Colon (tissue), 2 donors: Measurements from ENCODE around the gene ROBO1.
"Not testable (repeated sequence)": the region's sequence is repeated elsewhere in the genome, so short reads cannot be mapped to it uniquely, and the experiment has no call there.

Experiments
- FAIRE-seq: peaks from 2 replicates; lab custom pipeline; 2012; peaks lifted over from hg19 to GRCh38; lab: Jason Lieb, UNC
- donor health status: control.
- donor health status: control.

Gene ROBO1

DNA sequence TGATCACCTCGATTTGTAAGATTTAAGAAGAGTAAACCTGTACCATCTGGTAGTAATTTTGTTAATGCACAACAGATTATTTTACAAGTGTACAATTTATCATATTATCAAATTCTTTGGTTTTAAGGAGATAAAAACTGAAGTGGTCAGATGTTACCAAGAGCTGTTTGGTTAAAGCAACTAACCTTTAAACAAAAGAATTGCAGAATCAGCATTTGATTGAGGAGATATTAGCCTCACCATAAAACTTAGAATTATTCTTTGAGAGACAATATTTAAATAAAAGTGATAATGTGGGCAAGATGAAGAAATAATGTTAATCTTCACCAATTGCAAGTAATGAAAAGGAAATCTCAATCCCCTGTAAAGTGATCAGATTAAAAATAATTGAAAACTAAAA lies 1034.9 kb downstream of the ROBO1 start:
- FAIRE-seq, result no peak

DNA sequence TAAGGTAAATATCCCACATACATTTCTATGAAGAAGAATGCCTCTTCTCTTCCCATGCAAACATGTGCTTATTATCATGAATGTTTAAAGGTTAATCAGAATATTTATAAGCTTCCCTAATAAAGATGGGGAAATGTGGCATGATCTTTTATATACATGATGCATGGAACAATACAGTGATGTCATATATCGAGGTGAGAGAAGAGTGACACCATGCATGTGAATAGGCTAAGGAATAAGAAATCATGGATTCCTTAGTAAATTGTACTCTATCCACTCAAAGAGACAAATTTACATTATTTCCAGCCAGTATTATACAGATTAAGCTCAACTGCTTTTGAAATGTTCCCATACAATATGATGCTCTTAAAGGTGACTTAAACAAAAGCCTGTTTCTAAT lies 1035.3 kb downstream of the ROBO1 start:
- FAIRE-seq, result no peak

DNA sequence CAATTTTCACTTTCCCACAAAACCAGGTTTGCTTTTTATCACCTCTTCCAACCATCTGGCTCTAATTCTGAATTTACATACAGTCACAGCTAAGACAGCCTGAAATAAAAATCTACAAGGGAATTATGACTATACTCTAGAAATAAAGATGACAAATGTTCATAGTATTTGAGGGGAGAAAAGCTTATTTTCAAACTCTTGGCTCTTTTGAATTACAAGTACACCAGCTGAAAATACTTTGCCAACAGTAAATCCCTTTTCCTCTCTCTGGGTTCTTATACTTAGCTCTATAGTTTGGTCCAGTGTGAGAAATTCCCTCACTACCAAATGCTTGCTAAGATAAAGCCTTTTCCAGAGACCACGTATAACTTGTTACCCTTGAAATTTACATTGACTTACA lies 1037.9 kb downstream of the ROBO1 start:
- no peak for FAIRE-seq

DNA sequence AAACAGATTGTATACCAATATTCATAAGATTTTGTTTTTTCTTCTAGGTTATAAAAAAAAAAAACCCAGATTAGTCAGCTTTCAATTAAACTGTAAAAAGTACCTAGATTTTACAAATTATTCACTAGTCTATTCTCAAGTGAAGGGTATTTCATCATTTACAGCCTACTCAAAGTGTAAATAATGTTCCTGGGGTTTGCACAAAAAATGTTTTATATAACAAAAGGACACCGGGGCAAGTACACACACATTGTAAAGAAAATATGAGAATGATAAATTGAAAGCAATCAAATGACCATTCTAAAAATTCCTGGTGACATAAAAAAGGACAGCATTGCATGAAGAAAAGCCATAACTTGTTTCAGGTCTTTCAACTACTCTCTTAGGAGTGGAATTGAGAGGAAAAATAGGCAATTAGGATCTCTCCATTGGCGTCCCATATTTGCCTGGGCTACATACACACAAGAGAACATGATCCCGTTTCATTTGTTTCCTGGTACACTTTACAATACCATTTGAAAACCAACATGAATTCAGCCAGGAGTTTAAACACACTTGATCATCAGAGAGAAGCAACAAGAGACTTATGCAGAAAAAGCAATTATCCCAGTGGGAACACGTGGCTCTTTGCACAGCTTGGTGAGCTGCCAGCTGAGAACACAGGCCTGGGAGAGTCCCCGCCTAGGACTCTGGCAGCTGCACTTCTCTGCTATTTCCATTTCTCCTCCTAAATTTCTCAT lies 1039.2 kb downstream of the ROBO1 start:
- no peak for FAIRE-seq

DNA sequence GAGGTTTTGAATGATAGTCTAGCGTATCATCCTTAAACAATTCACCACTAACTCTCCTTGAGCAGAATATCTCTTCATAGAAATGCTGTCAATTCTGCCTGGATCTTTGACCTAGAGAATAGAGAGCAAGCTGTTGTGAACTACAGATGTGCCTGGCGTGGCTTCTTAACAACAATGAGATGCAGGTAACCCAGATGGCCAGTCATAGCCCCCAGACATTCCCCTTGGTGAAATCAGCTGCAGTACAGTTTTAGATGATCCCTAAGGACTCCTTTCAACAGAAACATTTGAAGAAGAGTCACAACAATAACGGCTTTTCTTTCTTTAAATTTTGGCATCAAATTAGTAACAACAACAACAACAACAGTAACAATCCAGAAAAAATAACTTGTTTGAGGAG lies 1041.3 kb downstream of the ROBO1 start:
- FAIRE-seq, result no peak

DNA sequence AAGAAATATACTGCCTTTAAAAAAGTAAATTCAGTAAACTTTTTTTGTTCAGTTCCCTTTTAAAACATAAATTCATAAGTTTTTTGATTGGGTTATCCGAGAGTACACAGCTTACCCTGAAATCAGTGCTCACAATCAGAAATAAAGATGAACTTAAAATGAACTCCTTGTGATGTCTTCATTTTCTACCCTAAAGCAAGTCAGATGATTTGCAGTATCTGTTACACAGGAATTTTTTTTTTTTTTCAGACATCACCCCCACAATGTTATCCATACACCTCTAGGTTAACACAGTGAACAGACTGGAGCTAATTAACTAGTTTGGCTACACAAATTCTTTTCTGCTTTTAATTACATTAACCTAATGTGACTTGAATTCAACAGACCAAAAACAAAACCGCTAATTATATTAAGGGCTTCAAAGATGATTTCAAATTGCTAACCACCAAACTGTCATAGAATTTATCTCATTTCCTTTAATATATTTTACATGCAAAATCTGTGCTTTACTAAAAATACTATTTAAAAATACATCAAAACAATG lies 1042.0 kb downstream of the ROBO1 start:
- no peak for FAIRE-seq

DNA sequence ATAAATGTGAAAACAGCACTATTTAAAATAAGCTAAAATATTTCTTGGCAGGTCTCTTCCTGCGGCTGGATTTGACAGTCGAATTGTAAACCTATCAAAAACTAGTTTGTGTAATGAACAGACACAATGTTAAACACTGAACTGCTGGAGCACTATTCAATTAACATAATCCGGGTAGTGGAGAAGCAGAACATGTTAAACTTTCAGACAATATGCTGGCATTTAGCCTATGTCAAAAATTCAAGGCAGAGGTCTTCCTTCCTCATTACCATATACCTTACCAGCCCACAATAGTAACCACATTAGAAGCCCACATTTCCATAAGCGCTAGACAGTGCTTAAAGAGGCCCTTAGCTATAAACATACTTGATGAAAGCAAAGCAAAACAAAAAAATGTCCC lies 1042.9 kb downstream of the ROBO1 start:
- FAIRE-seq, result no peak

DNA sequence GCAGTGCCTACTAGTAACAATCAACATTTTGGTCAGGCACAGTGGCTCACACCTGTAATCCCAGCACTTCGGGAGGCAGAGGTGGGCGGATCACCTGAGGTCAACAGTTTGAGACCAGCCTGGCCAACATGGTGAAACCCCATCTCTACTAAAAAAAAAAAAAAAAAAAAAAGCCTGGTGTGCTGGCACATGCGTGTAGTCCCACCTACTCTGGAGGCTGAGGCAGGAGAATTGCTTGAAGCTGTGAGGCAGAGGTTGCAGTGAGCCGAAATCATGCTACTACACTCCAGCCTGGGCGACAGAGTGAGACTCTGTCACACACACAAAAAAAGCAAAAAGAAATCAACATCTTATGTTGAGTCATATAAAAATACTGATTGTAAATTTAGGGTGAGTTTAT lies 1043.4 kb downstream of the ROBO1 start:
- FAIRE-seq, result not testable (repeated sequence)

DNA sequence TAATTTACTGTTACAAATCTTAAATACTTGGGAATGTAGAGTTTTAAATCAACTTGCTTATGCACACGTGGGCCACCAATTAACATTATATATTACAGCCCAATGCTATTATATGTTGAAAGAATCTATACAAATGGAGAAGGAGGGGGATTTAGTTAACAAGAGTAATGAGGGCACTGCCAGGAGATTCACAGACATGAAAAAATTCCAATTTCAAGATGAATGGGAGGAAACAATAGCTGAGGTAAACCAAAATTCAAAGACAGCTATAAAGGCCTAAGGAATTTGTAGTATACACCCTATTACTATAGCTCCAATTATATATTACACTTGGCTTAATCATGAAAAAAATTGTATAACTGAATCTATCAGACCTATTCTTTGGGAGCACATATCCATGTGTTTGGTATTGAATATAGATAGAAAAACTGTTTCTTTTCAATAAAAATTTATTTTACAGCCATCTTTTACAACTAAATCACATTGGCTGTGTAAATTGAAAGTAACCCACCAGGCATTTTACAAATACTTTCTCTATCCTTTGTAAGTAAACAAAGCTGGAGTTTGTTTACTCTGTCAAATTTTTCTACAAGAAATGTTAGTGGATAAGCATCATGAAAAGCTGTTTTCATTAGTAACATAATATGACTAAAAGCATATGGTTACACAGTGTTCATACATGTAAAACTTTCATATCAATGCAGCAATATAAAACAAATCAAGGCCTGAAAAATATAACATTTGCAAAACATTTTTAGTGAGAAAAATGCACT lies 1045.8 kb downstream of the ROBO1 start:
- FAIRE-seq, result no peak

DNA sequence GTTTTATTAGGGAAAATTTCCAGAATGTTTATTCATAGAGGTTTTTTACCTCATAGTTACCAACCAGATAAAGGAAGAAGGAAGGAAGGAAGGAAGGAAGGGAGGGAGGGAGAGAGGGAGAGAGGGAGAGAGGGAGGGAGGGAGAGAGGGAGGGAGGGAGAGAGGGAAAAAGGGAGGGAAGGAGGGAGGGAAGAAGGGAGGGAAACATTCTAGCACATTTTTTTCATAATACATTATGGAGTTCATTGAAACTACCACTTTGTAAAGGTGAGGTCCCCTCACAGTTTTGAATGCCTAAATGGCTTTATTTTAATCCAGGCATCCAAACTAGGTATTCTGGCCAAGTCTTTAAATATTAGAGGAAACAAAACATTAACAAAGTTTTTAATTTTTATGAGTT lies 1049.1 kb downstream of the ROBO1 start:
- no peak for FAIRE-seq

DNA sequence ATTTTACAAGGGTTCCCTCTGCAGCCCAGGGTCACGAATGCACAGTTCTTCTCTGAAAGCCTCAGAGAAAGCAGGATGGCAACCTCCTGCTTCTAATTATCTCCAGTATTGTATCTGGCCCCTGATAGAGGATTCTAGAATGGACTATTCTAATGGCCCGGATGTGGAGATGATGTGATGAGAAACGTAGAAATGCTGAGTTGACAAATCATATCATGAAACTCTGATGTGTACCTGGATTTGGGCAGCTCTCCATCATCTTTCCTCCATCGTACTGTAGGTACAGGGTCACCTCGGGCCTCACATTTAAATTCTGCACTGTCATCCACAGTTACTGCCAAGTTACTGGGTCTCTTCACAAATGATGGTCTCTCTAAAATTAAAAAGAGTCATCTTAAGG lies 1050.8 kb downstream of the ROBO1 start:
- no peak for FAIRE-seq

DNA sequence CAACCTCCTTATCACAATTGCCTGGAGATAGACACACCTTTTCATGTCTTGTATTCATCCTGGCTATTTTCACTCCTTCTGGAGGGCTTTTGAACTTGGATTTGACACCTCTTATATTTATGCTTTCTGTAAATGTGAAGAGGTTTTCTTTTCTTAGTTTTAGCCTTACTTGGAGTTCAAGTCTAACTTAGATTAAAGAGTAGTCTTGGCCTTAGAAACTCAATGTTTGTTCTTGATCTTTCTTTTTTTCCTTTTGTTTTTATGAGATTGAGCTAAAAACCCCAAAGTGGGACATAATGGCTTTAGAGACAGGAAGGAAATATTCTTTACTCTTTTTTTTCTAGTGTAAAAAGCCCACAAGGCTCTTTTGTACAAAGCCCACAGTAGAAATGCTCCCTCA lies 1054.9 kb downstream of the ROBO1 start:
- no peak for FAIRE-seq

DNA sequence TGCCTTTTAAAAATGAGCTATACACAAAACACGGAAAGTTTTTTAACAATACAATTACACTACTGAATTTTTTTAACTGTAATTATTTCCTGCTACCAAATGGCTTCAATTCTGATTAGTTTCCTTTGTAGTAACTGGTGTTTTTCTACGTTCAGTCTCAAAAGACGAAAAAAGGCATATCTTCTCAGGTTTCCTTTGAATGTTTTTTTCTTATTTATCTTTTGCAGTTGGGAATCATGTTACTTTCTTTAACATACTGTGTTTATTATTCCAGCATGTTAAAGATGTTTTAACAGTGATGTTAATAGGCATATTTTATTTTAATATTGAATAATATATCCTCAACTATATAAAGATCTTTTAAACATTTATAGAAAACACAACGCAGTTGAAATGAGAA lies 1055.5 kb downstream of the ROBO1 start:
- FAIRE-seq, result no peak

DNA sequence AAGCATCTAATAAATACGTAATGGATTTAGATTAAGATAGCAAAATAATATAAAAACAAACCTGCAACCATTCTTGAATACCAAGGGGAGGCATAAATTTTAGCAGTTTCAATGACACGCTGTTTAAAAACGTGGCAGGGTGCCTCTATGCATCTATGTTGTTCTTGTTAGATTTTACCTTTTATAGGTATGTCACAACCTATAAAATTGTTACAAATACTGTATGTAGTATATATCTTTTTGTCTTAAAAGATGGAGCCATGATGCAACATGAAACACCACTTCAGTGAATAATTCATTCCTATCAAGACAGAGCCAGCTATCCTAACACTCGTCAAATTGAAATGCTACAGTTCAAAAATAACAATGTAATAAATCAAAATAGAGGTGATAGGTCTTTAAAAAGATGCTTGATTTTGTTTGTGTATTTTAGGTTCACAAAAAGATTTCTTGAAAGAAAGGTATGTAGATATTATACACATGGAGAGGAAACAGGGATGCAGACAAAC lies 1059.2 kb downstream of the ROBO1 start:
- FAIRE-seq, result no peak

DNA sequence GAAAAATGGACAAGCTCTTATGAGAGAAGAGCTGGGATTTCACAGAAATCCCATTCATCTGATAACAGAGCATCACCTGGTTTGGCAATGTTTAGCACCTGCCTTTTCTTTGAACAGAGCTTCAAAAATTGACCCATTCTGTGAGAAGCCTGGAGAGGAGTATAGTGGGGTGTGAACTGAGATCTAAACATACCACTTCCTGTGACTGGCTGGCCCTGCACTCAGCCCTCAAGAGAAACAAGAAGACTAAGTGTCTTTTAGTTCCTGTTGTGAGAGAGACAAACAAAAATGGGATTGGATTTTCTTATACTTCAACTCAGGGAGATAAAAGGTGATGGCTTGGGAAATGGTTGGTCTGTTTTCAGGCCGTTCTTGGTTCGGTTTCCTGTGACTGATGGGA lies 1060.2 kb downstream of the ROBO1 start:
- no peak for FAIRE-seq

DNA sequence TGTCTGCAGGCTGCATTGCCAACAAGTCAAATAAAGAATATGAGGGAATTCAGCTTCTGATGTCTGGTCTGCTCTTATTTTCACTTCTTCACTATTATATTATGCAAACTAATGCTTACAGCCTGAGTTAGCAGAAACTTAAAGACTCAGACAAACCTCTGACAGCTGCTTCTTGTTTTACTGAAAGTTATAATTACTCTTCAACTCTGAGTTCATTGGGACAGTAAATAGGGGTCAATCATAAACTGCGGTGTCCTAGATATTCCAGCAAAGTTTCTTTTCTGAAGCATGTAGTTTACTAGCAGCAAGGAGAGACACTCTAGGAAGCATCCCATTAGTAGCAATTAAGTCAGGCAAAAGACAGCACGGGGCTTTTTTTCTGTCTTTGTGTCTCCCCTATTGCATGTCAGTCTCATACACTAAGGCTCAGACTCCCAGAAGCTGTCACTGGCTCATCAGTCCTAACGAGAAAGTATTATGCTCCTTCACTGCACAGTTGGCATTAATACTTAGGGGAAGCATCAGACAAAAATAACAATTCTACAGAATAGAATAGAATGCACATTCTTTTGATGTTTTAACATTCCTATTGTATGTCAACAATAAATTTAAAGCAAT lies 1060.8 kb downstream of the ROBO1 start:
- no peak for FAIRE-seq

DNA sequence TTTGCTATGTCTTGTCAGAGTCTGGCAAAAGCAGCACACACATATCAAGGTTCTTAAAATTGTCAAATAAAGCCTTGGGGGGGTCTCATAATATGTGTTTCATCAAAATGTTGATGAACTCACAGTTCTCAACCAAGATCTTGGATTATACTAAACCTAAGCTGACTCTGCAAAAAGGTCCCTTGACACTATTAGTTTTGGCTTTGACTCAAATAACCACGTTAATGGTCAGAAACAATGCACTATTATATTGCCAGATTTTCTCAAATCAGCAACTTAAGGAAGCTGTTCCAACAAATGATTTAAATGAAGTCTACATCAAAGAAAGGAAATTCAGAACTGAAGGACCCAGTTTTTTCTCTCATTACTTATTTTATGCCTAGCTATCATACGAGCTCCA lies 1063.9 kb downstream of the ROBO1 start:
- no peak for FAIRE-seq

DNA sequence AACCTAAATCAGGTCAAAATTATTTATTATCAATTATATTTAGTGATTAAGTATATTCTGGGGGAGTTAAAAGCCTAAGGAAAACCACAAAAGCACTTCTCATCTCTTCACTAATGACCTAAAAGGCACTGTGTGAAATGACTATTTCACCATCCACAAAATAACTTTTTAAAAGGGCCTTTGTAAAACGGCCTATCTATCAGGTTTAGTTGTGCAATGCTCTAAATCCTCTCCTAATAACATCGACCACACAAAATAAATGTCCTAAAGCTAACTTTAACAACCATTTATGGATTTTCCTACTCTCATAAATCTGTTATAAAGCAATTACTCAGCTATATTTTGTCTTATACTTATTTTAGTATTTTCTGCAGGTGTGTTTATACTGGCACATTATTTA lies 1066.3 kb downstream of the ROBO1 start:
- no peak for FAIRE-seq

DNA sequence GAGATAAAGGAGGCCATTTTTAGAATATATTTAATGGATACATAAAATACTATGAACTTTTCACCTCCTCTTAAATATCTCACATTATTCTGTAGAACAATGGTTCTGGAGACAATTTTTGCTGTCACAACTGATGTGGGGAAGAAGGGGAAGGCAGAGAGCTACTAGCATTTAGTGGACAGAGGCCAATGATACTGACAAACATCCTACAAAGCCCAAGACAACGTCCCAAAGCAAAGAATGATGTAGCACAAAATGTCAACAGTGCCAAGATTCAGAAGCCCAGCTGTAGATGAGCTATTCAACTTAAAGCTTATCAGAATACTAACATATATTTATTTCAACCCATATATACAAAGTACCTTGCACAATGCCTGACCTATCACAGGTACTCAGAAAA lies 1069.4 kb downstream of the ROBO1 start:
- no peak for FAIRE-seq

DNA sequence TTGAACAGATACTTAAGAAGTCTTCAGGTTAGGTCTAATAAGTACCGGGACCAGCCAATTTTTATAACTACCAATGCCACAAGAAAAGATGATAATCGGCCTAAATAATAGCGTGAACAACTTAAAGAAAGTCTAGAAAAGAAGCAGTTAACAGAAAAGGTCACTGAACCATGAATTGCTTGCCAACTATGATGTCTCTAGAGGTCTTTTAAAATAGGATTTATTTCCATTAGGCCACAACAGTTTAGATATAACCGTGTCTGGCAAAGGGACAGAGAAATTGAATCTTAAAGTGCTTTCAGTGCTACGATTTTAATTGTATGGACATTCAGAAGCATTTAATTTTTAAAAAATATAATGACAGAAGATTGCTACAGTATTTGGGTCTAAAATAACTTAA lies 1070.4 kb downstream of the ROBO1 start:
- no peak for FAIRE-seq

DNA sequence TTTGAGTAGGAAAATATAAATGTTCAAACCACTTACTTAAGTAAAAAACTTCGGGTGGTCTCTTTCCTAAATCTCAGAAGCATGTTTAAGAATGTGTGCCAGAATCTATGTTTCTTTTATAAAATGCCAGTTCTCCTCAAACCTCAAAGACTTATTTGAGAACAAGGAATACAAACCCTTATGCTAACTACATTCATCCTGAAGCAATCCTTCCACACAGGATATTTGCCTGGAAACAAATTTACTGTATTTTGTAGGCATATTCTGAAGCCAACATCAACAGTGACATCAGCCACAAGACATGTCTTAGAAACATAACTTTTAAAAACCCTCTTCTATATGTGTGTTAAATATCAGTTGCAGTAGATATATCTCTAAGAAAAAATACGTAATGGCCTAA lies 1077.0 kb downstream of the ROBO1 start:
- no peak for FAIRE-seq

DNA sequence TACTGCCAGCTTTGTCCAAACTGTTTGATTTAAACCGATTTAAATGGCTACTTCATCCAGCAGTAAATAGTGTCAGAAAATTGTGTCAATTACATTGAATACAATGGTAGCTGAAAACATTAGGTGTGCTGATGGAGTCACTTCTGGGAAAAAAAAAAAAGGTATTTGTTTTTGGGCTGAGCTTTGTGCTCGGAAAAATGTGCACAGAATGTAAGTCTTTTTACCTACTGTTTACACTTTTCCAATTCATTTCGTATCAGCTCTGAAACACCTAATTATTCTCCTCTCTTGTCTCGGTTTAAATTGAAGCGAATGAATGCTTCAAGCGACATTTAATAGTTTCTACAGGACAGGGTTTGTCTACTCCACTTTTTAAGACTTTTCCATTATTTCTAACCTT lies 1078.4 kb downstream of the ROBO1 start:
- FAIRE-seq, result no peak

DNA sequence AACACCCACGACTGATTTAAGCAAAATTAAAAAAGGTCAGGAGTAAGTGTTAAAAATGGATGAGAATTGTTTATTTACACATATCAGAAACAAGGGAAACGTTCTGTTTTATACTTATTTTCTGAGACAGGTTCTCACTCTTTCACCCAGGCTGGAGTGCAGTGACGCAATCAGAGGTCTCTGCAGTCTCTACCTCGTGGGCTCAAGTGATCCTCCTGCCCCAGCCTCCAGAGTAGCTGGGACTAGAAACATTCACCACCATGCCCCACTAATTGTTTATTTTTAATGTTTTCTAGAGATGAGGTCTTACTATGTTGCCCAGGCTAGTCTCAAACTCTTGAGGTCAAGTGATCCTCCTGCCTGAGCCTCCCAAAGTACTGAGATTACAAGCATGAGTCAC lies 1080.3 kb downstream of the ROBO1 start:
- FAIRE-seq, result no peak
